GM12878 (cell line): ENCODE results near the gene ELAPOR1. TPM values are rescaled to one million over a fixed set of nuclear protein-coding genes. Genes with fewer than 3 reads are reported as not detected.

Experiments
- ATAC-seq: fragments of 200-7000 bp; cut with Tn5 transposase; 3 replicates; pipeline ENCODE4 v1.9.1; 2020; ENCODE audit warnings: mild to moderate bottlenecking, moderate library complexity
- BruUV-seq: library from RNA; stranded (reverse); fragments of 400-500 nt; replicated peaks from 2 replicates; lab custom pipeline; 2021; lab: Mats Ljungman, UMichigan
- CTCF ChIA-PET: fragments of 300-600 bp; sonication (Branson Sonifier 250); formaldehyde crosslinking; extraction: SDS; loops from one replicate; lab custom pipeline; 2021; ENCODE audit warnings: inconsistent platforms; lab: Yijun Ruan, JAX
- POLR2A ChIA-PET: fragments of 350-600 bp; formaldehyde crosslinking; extraction: SDS; loops from one replicate; lab custom pipeline; 2021; ENCODE audit warnings: inconsistent platforms; lab: Charles Lee
- RAD21 ChIA-PET: fragments of 300-600 bp; sonication (Branson Sonifier 250); formaldehyde crosslinking; loops from one replicate; lab custom pipeline; 2023; ENCODE audit warnings: antibody characterized with exemption; ENCODE audit not compliant: unreplicated experiment; lab: Charles Lee
- SMC1A ChIA-PET: fragments of 300-600 bp; sonication (Branson Sonifier 250); formaldehyde crosslinking; loops from one replicate; lab custom pipeline; 2023; ENCODE audit not compliant: unreplicated experiment, uncharacterized antibody; lab: Charles Lee
- DNase-seq: peaks from one replicate; pipeline ENCODE4 v3.0.0-alpha.2; 2011; ENCODE audit warnings: low read depth, low spot score
- FAIRE-seq: peaks from 3 replicates; lab custom pipeline; 2011; peaks lifted over from hg19 to GRCh38; lab: Jason Lieb, UNC
- H2AFZ ChIP-seq: 2 replicates; pipeline ENCODE4 v1.6.0; 2011; ENCODE audit warnings: low read depth, low read length, control low read depth; ENCODE audit not compliant: control insufficient read depth
- H3K27ac ChIP-seq: 2 replicates; pipeline ENCODE4 v1.5.1; 2011; ENCODE audit warnings: control low read depth; ENCODE audit not compliant: control insufficient read depth, insufficient read depth
- H3K27me3 ChIP-seq, 2 experiments: replicated peaks in 1 of 2; 2 replicates each; pipeline versions ENCODE4 v1.6.0 to v1.6.1; 2011; ENCODE audit warnings: low read length in 1 of 2; ENCODE audit not compliant: control insufficient read depth in 2 of 2, insufficient read depth in 2 of 2
- H3K36me3 ChIP-seq, 2 experiments: 2 replicates each; pipeline ENCODE4 v1.5.1; 2011; ENCODE audit warnings: low read length in 1 of 2; ENCODE audit not compliant: control insufficient read depth in 2 of 2, insufficient read depth in 2 of 2
- H3K4me1 ChIP-seq: 2 replicates; pipeline ENCODE4 v1.6.1; 2011; ENCODE audit warnings: mild to moderate bottlenecking, low read length, moderate library complexity, mixed read lengths; ENCODE audit not compliant: control insufficient read depth, insufficient read depth
- H3K4me2 ChIP-seq: 2 replicates; pipeline ENCODE4 v1.6.0; 2011; ENCODE audit warnings: control low read depth; ENCODE audit not compliant: control insufficient read depth, insufficient read depth
- H3K4me3 ChIP-seq: fragments of 200-600 bp; sonication (generic); 2 replicates; pipeline ENCODE4 v1.5.1; 2016
- H3K79me2 ChIP-seq: 2 replicates; pipeline ENCODE4 v1.6.0; 2011; ENCODE audit warnings: low read length; ENCODE audit not compliant: control insufficient read depth, insufficient read depth
- H3K9ac ChIP-seq: 2 replicates; pipeline ENCODE4 v1.8.0; 2011; ENCODE audit warnings: low read length, control low read depth, mixed read lengths; ENCODE audit not compliant: control insufficient read depth, insufficient read depth
- H3K9me3 ChIP-seq: replicated peaks from 3 replicates; pipeline ENCODE4 v1.5.1; 2011; ENCODE audit warnings: mild to moderate bottlenecking, low read length; ENCODE audit not compliant: control insufficient read depth, insufficient read depth
- H4K20me1 ChIP-seq: 2 replicates; pipeline ENCODE4 v1.6.0; 2011; ENCODE audit not compliant: control insufficient read depth, insufficient read depth
- E2F8 ChIP-seq: fragments of 450-650 bp; IDR thresholded peaks from 2 replicates; pipeline ENCODE4 v1.6.1; 2018; ENCODE audit warnings: mild to moderate bottlenecking, low read depth, moderate library complexity; ENCODE audit not compliant: partially characterized antibody
- EED ChIP-seq: sonication (generic); IDR thresholded peaks from 2 replicates; pipeline ENCODE4 v1.6.1; 2016; ENCODE audit warnings: antibody characterized with exemption, low read depth
- HDAC2 ChIP-seq: fragments of 200-600 bp; sonication (generic); IDR thresholded peaks from 2 replicates; pipeline ENCODE4 v1.6.1; 2017
- HDAC6 ChIP-seq: fragments of 200-600 bp; sonication (generic); IDR thresholded peaks from one replicate; pipeline ENCODE4 v1.8.0; 2017; ENCODE audit warnings: antibody characterized with exemption; ENCODE audit not compliant: unreplicated experiment
- IKZF1 ChIP-seq: fragments of 450-650 bp; conservative IDR thresholded peaks from 2 replicates; pipeline ENCODE4 v1.6.1; 2017; ENCODE audit warnings: antibody characterized with exemption, mild to moderate bottlenecking
- KLF5 ChIP-seq: fragments of 450-650 bp; IDR thresholded peaks from 2 replicates; pipeline ENCODE4 v1.6.1; 2014; ENCODE audit warnings: mild to moderate bottlenecking; ENCODE audit not compliant: partially characterized antibody
- PAX5 ChIP-seq: IDR thresholded peaks from 2 replicates; pipeline ENCODE4 v1.6.1; 2011; ENCODE audit warnings: low read depth, low read length, borderline replicate concordance
- PKNOX1 ChIP-seq: fragments of 450-650 bp; IDR thresholded peaks from 2 replicates; pipeline ENCODE4 v1.6.1; 2016; ENCODE audit warnings: mild to moderate bottlenecking
- POLR2AphosphoS2 ChIP-seq: IDR thresholded peaks from 2 replicates; pipeline ENCODE4 v1.6.1; 2011; ENCODE audit warnings: low read depth, mild to moderate bottlenecking, low read length, improper control_type of control experiment, moderate library complexity
- SREBF1 ChIP-seq: IDR thresholded peaks from 2 replicates; pipeline ENCODE4 v1.6.1; 2012; ENCODE audit warnings: mild to moderate bottlenecking, low read length
- YBX1 ChIP-seq: fragments of 450-650 bp; IDR thresholded peaks from 2 replicates; pipeline ENCODE4 v1.6.1; 2016; ENCODE audit warnings: antibody characterized with exemption
- WGBS: methylation state at CpG from one replicate; pipeline ENCODE4 v1.1.6; 2016; ENCODE audit warnings: low lambda C conversion rate; ENCODE audit not compliant: insufficient replicate concordance, insufficient coverage; ENCODE audit errors: missing lambda C conversion rate; 5-methylcytosine and 5-hydroxymethylcytosine counted together
- in situ Hi-C: fragments of 300-500 bp; cut with MboI; formaldehyde crosslinking; loops from 9 replicates; pipeline ENCODE4 v1.14.3; 2018; ENCODE audit warnings: mixed read lengths
- intact Hi-C: fragments of 100-400 bp; cut with micrococcal nuclease; formaldehyde crosslinking; loops from one replicate; pipeline ENCODE4 v1.14.2; 2022; ENCODE audit not compliant: unreplicated experiment
- polyA plus RNA-seq, 11 experiments: library from polyadenylated mRNA; depleted of rRNA in 4 of 11; unstranded in 6 of 11; stranded (reverse) in 5 of 11; fragments of >200 nt; fragmentation: Nextera tagmentation in 4 of 11; fragmentation: Illumina TruSeq in 1 of 11; extraction: Ambion mirVana in 4 of 11; extraction: Trizol in 1 of 11; gene quantifications; 1 replicate in 1 of 11; 2 replicates in 10 of 11; pipeline versions ENCODE4 v1.2.1 to v1.2.3, GENCODE V29; 2011 to 2016; ENCODE audit warnings: inconsistent platforms in 2 of 11, missing spikeins in 2 of 11, low read depth in 1 of 11
- total RNA-seq, 4 experiments: library from RNA; depleted of rRNA in 3 of 4; stranded (reverse); fragments of >200 nt in 3 of 4; fragmentation: Illumina TruSeq in 1 of 4; extraction: Trizol in 1 of 4; gene quantifications; 2 replicates each; pipeline versions ENCODE4 v1.2.1 to v1.2.3, GENCODE V29; 2013 to 2021

ELAPOR1 gene
- total and polyA plus RNA-seq, 10 of the 15 experiments (the other 5 are each of a cell fraction or from before 2014, with no cell fraction given) = 0.04 to 2.1 (median 0.19) TPM; not detected in 2

GRCh38 chr1:109159326-109159725, 45.4 kb downstream of the ELAPOR1 start:
- no peak overlapping the region for H2AFZ ChIP-seq
- ChIA-PET SMC1A (no interaction called here), CTCF (no interaction called here), RAD21 (no interaction called here), POLR2A (no interaction called here)
- H3K4me1 ChIP-seq = peaks cover 31% of the 10 kb centered on the region
- WGBS = 79% methylated on average over 3 of the region's 3 CpGs
- no peaks in the 10 kb centered on the region for H3K9me3 ChIP-seq
- H3K27ac ChIP-seq = no peak overlapping the region
- no peaks in the 10 kb centered on the region for H3K79me2 ChIP-seq
- in situ Hi-C loops = no loop called here
- H3K4me2 ChIP-seq = no peak overlapping the region
- BruUV-seq = no TSS peak
- ATAC-seq (no peak), DNase-seq (no peak), FAIRE-seq (no peak)
- no peaks in the 10 kb centered on the region for H3K27me3 ChIP-seq
- H4K20me1 ChIP-seq = no peaks in the 10 kb centered on the region
- no peak overlapping the region for H3K4me3 ChIP-seq
- no peaks in the 10 kb centered on the region for H3K36me3 ChIP-seq
- H3K9ac ChIP-seq = no peak overlapping the region
- intact Hi-C loops = no loop called here
- TF ChIP-seq KLF5 (no peak), EED (no peak), E2F8 (no peak), PKNOX1 (no peak), HDAC2 (no peak), HDAC6 (no peak), YBX1 (no peak), POLR2AphosphoS2 (no peak), IKZF1 (no peak), PAX5 (no peak), SREBF1 (no peak)
